Suprapubic skin (tissue), 3 donors: Measurements from ENCODE around the gene PLCZ1.

Experiments
- EP300 ChIP-seq: sonication (generic); formaldehyde crosslinking; IDR thresholded peaks from one replicate; pipeline ENCODE4 v1.6.1; 2017; ENCODE audit warnings: antibody characterized with exemption
- POLR2A ChIP-seq, 2 donors: fragments of 450-650 bp; IDR thresholded peaks; one replicate each; pipeline ENCODE4 v1.6.1; 2017; ENCODE audit warnings: antibody characterized with exemption in 2 of 2, mild to moderate bottlenecking in 2 of 2, moderate library complexity in 2 of 2
- TF ChIP-seq, protein P1 (sequence below), 2 donors: fragments of 200-600 bp in 1 of 2; fragments of 450-650 bp in 1 of 2; sonication (generic) in 1 of 2; IDR thresholded peaks; one replicate each; pipeline ENCODE4 v1.5.1; 2016 to 2019; ENCODE audit warnings: antibody characterized with exemption in 2 of 2, mild to moderate bottlenecking in 1 of 2, moderate library complexity in 1 of 2

- TF ChIP-seq POLR2A (IDR thresholded peaks at IDR 0.05) (no peak), EP300 (no peak)
- TF ChIP-seq, protein P1, sequence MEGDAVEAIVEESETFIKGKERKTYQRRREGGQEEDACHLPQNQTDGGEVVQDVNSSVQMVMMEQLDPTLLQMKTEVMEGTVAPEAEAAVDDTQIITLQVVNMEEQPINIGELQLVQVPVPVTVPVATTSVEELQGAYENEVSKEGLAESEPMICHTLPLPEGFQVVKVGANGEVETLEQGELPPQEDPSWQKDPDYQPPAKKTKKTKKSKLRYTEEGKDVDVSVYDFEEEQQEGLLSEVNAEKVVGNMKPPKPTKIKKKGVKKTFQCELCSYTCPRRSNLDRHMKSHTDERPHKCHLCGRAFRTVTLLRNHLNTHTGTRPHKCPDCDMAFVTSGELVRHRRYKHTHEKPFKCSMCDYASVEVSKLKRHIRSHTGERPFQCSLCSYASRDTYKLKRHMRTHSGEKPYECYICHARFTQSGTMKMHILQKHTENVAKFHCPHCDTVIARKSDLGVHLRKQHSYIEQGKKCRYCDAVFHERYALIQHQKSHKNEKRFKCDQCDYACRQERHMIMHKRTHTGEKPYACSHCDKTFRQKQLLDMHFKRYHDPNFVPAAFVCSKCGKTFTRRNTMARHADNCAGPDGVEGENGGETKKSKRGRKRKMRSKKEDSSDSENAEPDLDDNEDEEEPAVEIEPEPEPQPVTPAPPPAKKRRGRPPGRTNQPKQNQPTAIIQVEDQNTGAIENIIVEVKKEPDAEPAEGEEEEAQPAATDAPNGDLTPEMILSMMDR (IDR thresholded peaks at IDR 0.05): no peak
These were observed 56.0 kb downstream of the PLCZ1 start for GRCh38 chr12:18681818-18682217.
